ENCODE measurements around the gene CENPVL3.
"Not testable (repeated sequence)": the region's sequence is repeated elsewhere in the genome, so short reads cannot be mapped to it uniquely, and the experiment has no call there.

The CENPVL3 gene

GRCh38 chrX:51618241-51619155, at the start of gene CENPVL3:
TSS of gene CENPVL3 (minus strand) at chrX:51618912. CDS start at chrX:51618873, 39 bp downstream.
- not testable (repeated sequence) for FAIRE-seq; DNase-seq (ENCODE audit: insufficient read length, low spot score)

GRCh38 chrX:51665981-51666380, 47.3 kb upstream of the CENPVL3 start:
- TF ChIP-seq CTCF (IDR thresholded peaks at IDR 0.05; ENCODE audit: insufficient read depth, missing control alignments): no peak
- FAIRE-seq: no peak
- no peak for DNase-seq (ENCODE audit: insufficient read length, low spot score)

- FAIRE-seq (no peak), DNase-seq (ENCODE audit: insufficient read length, low spot score) (no peak)
- TF ChIP-seq CTCF (IDR thresholded peaks at IDR 0.05; ENCODE audit: insufficient read depth, missing control alignments): no peak
Measured at GRCh38 chrX:51643377-51643776, 24.7 kb upstream of the CENPVL3 start.

GRCh38 chrX:51641421-51642021, 22.8 kb upstream of the CENPVL3 start:
- peak; percentile 64 for FAIRE-seq
- TF ChIP-seq CTCF (IDR thresholded peaks at IDR 0.05; ENCODE audit: insufficient read depth, missing control alignments): peak; percentile 53
- no peak for DNase-seq (ENCODE audit: insufficient read length, low spot score)

- FAIRE-seq; DNase-seq (ENCODE audit: insufficient read length, low spot score): not testable (repeated sequence)
Measured at GRCh38 chrX:51636511-51636910, 17.8 kb upstream of the CENPVL3 start.

- TF ChIP-seq CTCF (IDR thresholded peaks at IDR 0.05; ENCODE audit: insufficient read depth, missing control alignments): peak; percentile 60
- DNase-seq (ENCODE audit: insufficient read length, low spot score): no peak
- FAIRE-seq: no peak
Measured at GRCh38 chrX:51614353-51615012, 4.2 kb downstream of the CENPVL3 start.

GRCh38 chrX:51608766-51609165, 9.9 kb downstream of the CENPVL3 start:
- no peak for FAIRE-seq
- no peak for TF ChIP-seq CTCF (IDR thresholded peaks at IDR 0.05; ENCODE audit: insufficient read depth, missing control alignments)

GRCh38 chrX:51608126-51608525, 10.6 kb downstream of the CENPVL3 start:
- DNase-seq (ENCODE audit: insufficient read length, low spot score) (no peak), FAIRE-seq (no peak)
- no peak for TF ChIP-seq CTCF (IDR thresholded peaks at IDR 0.05; ENCODE audit: insufficient read depth, missing control alignments)

More at GRCh38 chrX:51608766-51609165, 9.9 kb downstream of the CENPVL3 start:
- no peak for DNase-seq (ENCODE audit: insufficient read length, low spot score)

Measured in D721Med (cell line).